NCI-H774 (cell line): ENCODE measurements around the gene ACKR3.

ENCODE experiments used
- DNase-seq: peaks from one replicate; lab custom pipeline; 2025; lab: John Stamatoyannopoulos, UW

ACKR3 gene

GRCh38 chr2:236550290-236550689 is 19.3 kb upstream of the ACKR3 start:
- DNase-seq, result no peak

GRCh38 chr2:236550701-236551465 is 18.7 kb upstream of the ACKR3 start:
- no peak for DNase-seq

GRCh38 chr2:236551471-236552211 is 18.0 kb upstream of the ACKR3 start:
- no peak for DNase-seq

- no peak for DNase-seq
Measured at GRCh38 chr2:236552212-236552542, 17.4 kb upstream of the ACKR3 start.

GRCh38 chr2:236552581-236553363 is 16.9 kb upstream of the ACKR3 start:
- DNase-seq, result no peak

GRCh38 chr2:236553522-236553921 is 16.1 kb upstream of the ACKR3 start:
- DNase-seq, result no peak

- no peak for DNase-seq
Measured at GRCh38 chr2:236554629-236555282, 14.9 kb upstream of the ACKR3 start.

GRCh38 chr2:236555481-236555880 is 14.1 kb upstream of the ACKR3 start:
- DNase-seq, result no peak

GRCh38 chr2:236557306-236558030 is 12.2 kb upstream of the ACKR3 start:
- no peak for DNase-seq

GRCh38 chr2:236558036-236558435 is 11.6 kb upstream of the ACKR3 start:
- no peak for DNase-seq

GRCh38 chr2:236558993-236559978 is 10.3 kb upstream of the ACKR3 start:
- no peak for DNase-seq

- no peak for DNase-seq
Measured at GRCh38 chr2:236561874-236562273, 7.8 kb upstream of the ACKR3 start.

- no peak for DNase-seq
Measured at GRCh38 chr2:236562434-236562833, 7.2 kb upstream of the ACKR3 start.

- no peak for DNase-seq
Measured at GRCh38 chr2:236563953-236564352, 5.7 kb upstream of the ACKR3 start.

- DNase-seq, result no peak
Measured at GRCh38 chr2:236565212-236565611, 4.4 kb upstream of the ACKR3 start.

GRCh38 chr2:236565879-236566402 is 3.7 kb upstream of the ACKR3 start:
- no peak for DNase-seq

- DNase-seq, result no peak
Measured at GRCh38 chr2:236566596-236566995, 3.0 kb upstream of the ACKR3 start.

GRCh38 chr2:236568068-236568921 is 1.3 kb upstream of the ACKR3 start:
- no peak for DNase-seq

- DNase-seq, result no peak
Measured at GRCh38 chr2:236568922-236569572, 578 bp upstream of the ACKR3 start.
